Measurements from ENCODE around the gene KRTAP4-12.
"Not testable (repeated sequence)": the region's sequence is repeated elsewhere in the genome, so short reads cannot be mapped to it uniquely, and the experiment has no call there.

Gene KRTAP4-12

GRCh38 chr17:41084100-41084856 lies 39.7 kb downstream of the KRTAP4-12 start, which contains the start of gene KRTAP4-7:
Gene KRTAP4-7, plus strand, starts transcription at chr17:41084150. Its CDS starts 57 bp downstream, at chr17:41084207.
- not testable (repeated sequence) for DNase-seq

- DNase-seq, result not testable (repeated sequence)
Observed at GRCh38 chr17:41083427-41083826, 40.6 kb downstream of the KRTAP4-12 start.

GRCh38 chr17:41082626-41083025 lies 41.4 kb downstream of the KRTAP4-12 start:
- no peak for DNase-seq

- no peak for DNase-seq
Observed at GRCh38 chr17:41076788-41077187, 47.2 kb downstream of the KRTAP4-12 start.

GRCh38 chr17:41073676-41074075 lies 50.3 kb downstream of the KRTAP4-12 start:
- no peak for DNase-seq

Data from NCI-H345 (cell line).